Trophoblast cell (in vitro differentiated cells and primary cell): ENCODE data around the gene TIMM50.

Source experiments
- DNase-seq, 2 donors: peaks; one replicate each; pipeline ENCODE4 v3.0.0-alpha.2; 2016
- H2AFZ ChIP-seq: 2 replicates; pipeline ENCODE4 v1.6.1; 2013; ENCODE audit warnings: low read length, moderate library complexity, mild to moderate bottlenecking; ENCODE audit not compliant: insufficient read depth, poor library complexity
- H2AK5ac ChIP-seq: 2 replicates; pipeline ENCODE4 v1.6.1; 2013; ENCODE audit warnings: mild to moderate bottlenecking, low read length
- H2BK120ac ChIP-seq: 2 replicates; pipeline ENCODE4 v1.6.1; 2013; ENCODE audit warnings: low read length, mild to moderate bottlenecking, moderate library complexity; ENCODE audit not compliant: insufficient read depth, poor library complexity
- H2BK12ac ChIP-seq: 2 replicates; pipeline ENCODE4 v1.6.1; 2013; ENCODE audit warnings: mild to moderate bottlenecking, low read length, moderate library complexity
- H2BK5ac ChIP-seq: 2 replicates; pipeline ENCODE4 v1.6.1; 2013; ENCODE audit warnings: low read length, low read depth, moderate library complexity, mild to moderate bottlenecking; ENCODE audit not compliant: poor library complexity
- H3K14ac ChIP-seq: 2 replicates; pipeline ENCODE4 v1.6.1; 2013; ENCODE audit warnings: mild to moderate bottlenecking, low read length
- H3K18ac ChIP-seq: 2 replicates; pipeline ENCODE4 v1.6.1; 2013; ENCODE audit warnings: mild to moderate bottlenecking, low read length
- H3K23ac ChIP-seq: 2 replicates; pipeline ENCODE4 v1.6.1; 2013; ENCODE audit warnings: low read length
- H3K27ac ChIP-seq: 2 replicates; pipeline ENCODE4 v1.5.1; 2013; ENCODE audit warnings: low read depth, mild to moderate bottlenecking, inconsistent platforms, low read length, moderate library complexity
- H3K27me3 ChIP-seq: 2 replicates; pipeline ENCODE4 v1.6.1; 2013; ENCODE audit warnings: inconsistent platforms, mild to moderate bottlenecking, low read length, moderate library complexity; ENCODE audit not compliant: insufficient read depth
- H3K36me3 ChIP-seq, 2 experiments: 1 replicate in 1 of 2; 2 replicates in 1 of 2; pipeline ENCODE4 v1.6.1; 2013; ENCODE audit warnings: low read length in 2 of 2, mild to moderate bottlenecking in 2 of 2, moderate library complexity in 1 of 2; ENCODE audit not compliant: insufficient read depth in 2 of 2, control insufficient read depth in 1 of 2
- H3K4ac ChIP-seq: 2 replicates; pipeline ENCODE4 v1.6.1; 2013; ENCODE audit warnings: low read depth, mild to moderate bottlenecking, low read length, moderate library complexity
- H3K4me1 ChIP-seq, 2 experiments: 1 replicate in 1 of 2; 2 replicates in 1 of 2; pipeline ENCODE4 v1.6.1; 2013; ENCODE audit warnings: low read length in 2 of 2, mild to moderate bottlenecking in 2 of 2, moderate library complexity in 1 of 2; ENCODE audit not compliant: insufficient read depth in 2 of 2, control insufficient read depth in 1 of 2
- H3K4me2 ChIP-seq: 2 replicates; pipeline ENCODE4 v1.6.1; 2013; ENCODE audit warnings: inconsistent platforms, mild to moderate bottlenecking, low read length, moderate library complexity
- H3K4me3 ChIP-seq: 2 replicates; pipeline ENCODE4 v1.5.1; 2013; ENCODE audit warnings: mild to moderate bottlenecking, low read depth, low read length, inconsistent platforms
- H3K79me1 ChIP-seq: one replicate; pipeline ENCODE4 v1.6.1; 2013; ENCODE audit warnings: low read length
- H3K79me2 ChIP-seq: 2 replicates; pipeline ENCODE4 v1.6.1; 2013; ENCODE audit warnings: low read length, mild to moderate bottlenecking; ENCODE audit not compliant: control insufficient read depth, insufficient read depth, poor library complexity
- H3K9ac ChIP-seq: 2 replicates; pipeline ENCODE4 v1.6.1; 2013; ENCODE audit warnings: mild to moderate bottlenecking, low read length
- H3K9me3 ChIP-seq: 2 replicates; pipeline ENCODE4 v1.6.1; 2013; ENCODE audit warnings: low read depth, mild to moderate bottlenecking, control low read depth, inconsistent platforms, low read length; ENCODE audit not compliant: insufficient read depth
- H4K12ac ChIP-seq: 2 replicates; pipeline ENCODE4 v1.6.1; 2013; ENCODE audit warnings: low read depth, mild to moderate bottlenecking, low read length, moderate library complexity
- H4K8ac ChIP-seq: 2 replicates; pipeline ENCODE4 v1.6.1; 2013; ENCODE audit warnings: low read depth, mild to moderate bottlenecking, low read length, moderate library complexity
- H4K91ac ChIP-seq: one replicate; pipeline ENCODE4 v1.6.1; 2013; ENCODE audit warnings: low read depth, mild to moderate bottlenecking, low read length, moderate library complexity
- WGBS: extraction: QIAGEN DNeasy Blood & Tissue Kit; methylation state at CpG from one replicate; pipeline ENCODE4 v1.1.7; 2013; ENCODE audit warnings: missing lambda C conversion rate; ENCODE audit not compliant: insufficient read length, insufficient coverage; ENCODE audit errors: extremely low coverage; 5-methylcytosine and 5-hydroxymethylcytosine counted together

TIMM50 gene

GRCh38 chr19:39472746-39473442 lies 7.7 kb upstream of the TIMM50 start:
- Histone ChIP-seq H3K4me1 (no peaks in the 10 kb centered on the region), H3K9ac (no peak overlapping the region), H3K27me3 (no peaks in the 10 kb centered on the region), H3K23ac (no peak overlapping the region), H2BK120ac (no peak overlapping the region), H3K9me3 (no peaks in the 10 kb centered on the region), H4K12ac (peak overlapping the region; percentile 16), H4K91ac (no peak overlapping the region), H3K79me2 (no peaks in the 10 kb centered on the region), H2BK5ac (no peak overlapping the region), H3K79me1 (no peaks in the 10 kb centered on the region), H3K4ac (no peak overlapping the region), H3K14ac (no peak overlapping the region), H2AK5ac (no peak overlapping the region), H2BK12ac (no peak overlapping the region), H2AFZ (no peak overlapping the region), H3K18ac (no peak overlapping the region), H3K36me3 (peaks cover 85 to 86% of the 10 kb centered on the region in 2 experiments), H3K4me2 (no peak overlapping the region), H3K27ac (no peak overlapping the region), H4K8ac (no peak overlapping the region), H3K4me3 (no peak overlapping the region)
- WGBS, result no CpG with 5 or more reads among the region's 32 CpGs
- DNase-seq, result no peak

GRCh38 chr19:39473443-39473960 lies 7.1 kb upstream of the TIMM50 start:
- no peak overlapping the region for H2BK120ac ChIP-seq
- H2BK12ac ChIP-seq, result no peak overlapping the region
- no peak overlapping the region for H3K14ac ChIP-seq
- peak overlapping the region; percentile 16 for H4K12ac ChIP-seq
- H3K4me2 ChIP-seq, result no peak overlapping the region
- H3K18ac ChIP-seq, result no peak overlapping the region
- H2AK5ac ChIP-seq, result no peak overlapping the region
- H2BK5ac ChIP-seq, result no peak overlapping the region
- no peaks in the 10 kb centered on the region for H3K9me3 ChIP-seq
- H2AFZ ChIP-seq, result no peak overlapping the region
- H3K27me3 ChIP-seq, result no peaks in the 10 kb centered on the region
- H3K4ac ChIP-seq, result no peak overlapping the region
- no peak overlapping the region for H3K9ac ChIP-seq
- H3K23ac ChIP-seq, result no peak overlapping the region
- no peaks in the 10 kb centered on the region for H3K79me1 ChIP-seq
- no peaks in the 10 kb centered on the region for H3K79me2 ChIP-seq
- no peak overlapping the region for H3K27ac ChIP-seq
- H3K36me3 ChIP-seq, result peaks cover 80% of the 10 kb centered on the region in 2 experiments
- no peak for DNase-seq
- WGBS, result no CpG with 5 or more reads among the region's 11 CpGs
- H3K4me3 ChIP-seq, result no peak overlapping the region
- no peak overlapping the region for H4K8ac ChIP-seq
- H4K91ac ChIP-seq, result no peak overlapping the region
- no peaks in the 10 kb centered on the region for H3K4me1 ChIP-seq

- H3K9ac ChIP-seq, result no peak overlapping the region
- no peak overlapping the region for H2BK12ac ChIP-seq
- H3K4me2 ChIP-seq, result no peak overlapping the region
- H3K27me3 ChIP-seq, result no peaks in the 10 kb centered on the region
- no peaks in the 10 kb centered on the region for H3K79me2 ChIP-seq
- peak; percentile 26 to 56 for DNase-seq
- no peak overlapping the region for H3K4me3 ChIP-seq
- H4K91ac ChIP-seq, result no peak overlapping the region
- no peak overlapping the region for H2AFZ ChIP-seq
- no peak overlapping the region for H3K4ac ChIP-seq
- WGBS, result no CpG with 5 or more reads among the region's 9 CpGs
- H4K8ac ChIP-seq, result no peak overlapping the region
- no peaks in the 10 kb centered on the region for H3K9me3 ChIP-seq
- peaks cover 73% of the 10 kb centered on the region in 2 experiments for H3K36me3 ChIP-seq
- no peak overlapping the region for H2AK5ac ChIP-seq
- no peak overlapping the region for H3K23ac ChIP-seq
- H3K27ac ChIP-seq, result no peak overlapping the region
- H3K18ac ChIP-seq, result no peak overlapping the region
- no peak overlapping the region for H3K14ac ChIP-seq
- H2BK5ac ChIP-seq, result no peak overlapping the region
- H4K12ac ChIP-seq, result no peak overlapping the region
- no peaks in the 10 kb centered on the region for H3K4me1 ChIP-seq
- no peaks in the 10 kb centered on the region for H3K79me1 ChIP-seq
- no peak overlapping the region for H2BK120ac ChIP-seq
Measured at GRCh38 chr19:39474139-39474620, 6.5 kb upstream of the TIMM50 start.

GRCh38 chr19:39475748-39476147 lies 4.9 kb upstream of the TIMM50 start:
- no peak overlapping the region for H3K9ac ChIP-seq
- no peak overlapping the region for H3K4me2 ChIP-seq
- H3K4ac ChIP-seq, result no peak overlapping the region
- H2AK5ac ChIP-seq, result no peak overlapping the region
- peaks cover 0 to 2% of the 10 kb centered on the region in 2 experiments for H3K4me1 ChIP-seq
- no peak overlapping the region for H4K91ac ChIP-seq
- H3K27me3 ChIP-seq, result no peaks in the 10 kb centered on the region
- peaks cover under 1% of the 10 kb centered on the region for H3K79me2 ChIP-seq
- peaks cover 57 to 58% of the 10 kb centered on the region in 2 experiments for H3K36me3 ChIP-seq
- H2BK120ac ChIP-seq, result no peak overlapping the region
- no peak overlapping the region for H2BK5ac ChIP-seq
- no peak overlapping the region for H3K23ac ChIP-seq
- H3K27ac ChIP-seq, result no peak overlapping the region
- H3K14ac ChIP-seq, result no peak overlapping the region
- no CpG with 5 or more reads among the region's 2 CpGs for WGBS
- peaks cover 3% of the 10 kb centered on the region for H3K79me1 ChIP-seq
- H3K4me3 ChIP-seq, result no peak overlapping the region
- no peak for DNase-seq
- no peak overlapping the region for H4K8ac ChIP-seq
- no peak overlapping the region for H2BK12ac ChIP-seq
- H3K9me3 ChIP-seq, result no peaks in the 10 kb centered on the region
- H4K12ac ChIP-seq, result no peak overlapping the region
- H2AFZ ChIP-seq, result no peak overlapping the region
- H3K18ac ChIP-seq, result no peak overlapping the region
